DOHH2 (cell line): ENCODE data around the gene SYT7.

ENCODE experiments used
- H3F3A ChIP-seq: fragments of 200-600 bp; sonication (generic), shearing (Covaris generic); 2 replicates; pipeline ENCODE4 v1.6.0; 2016; ENCODE audit warnings: antibody characterized with exemption, mild to moderate bottlenecking; ENCODE audit not compliant: control insufficient read depth, insufficient read depth
- H3K27ac ChIP-seq: fragments of 200-600 bp; sonication (generic); 2 replicates; pipeline ENCODE4 v1.5.1; 2014; ENCODE audit warnings: low read depth, mild to moderate bottlenecking, low read length, moderate library complexity
- H3K27me3 ChIP-seq: fragments of 200-600 bp; sonication (generic); 2 replicates; pipeline ENCODE4 v1.6.1; 2014; ENCODE audit warnings: mild to moderate bottlenecking, low read length, mixed read lengths; ENCODE audit not compliant: control insufficient read depth
- H3K36me3 ChIP-seq: fragments of 200-600 bp; sonication (generic); 2 replicates; pipeline ENCODE4 v1.6.1; 2014; ENCODE audit warnings: mild to moderate bottlenecking, low read length, moderate library complexity, mixed read lengths; ENCODE audit not compliant: control insufficient read depth
- H3K4me1 ChIP-seq: fragments of 200-600 bp; sonication (generic); 2 replicates; pipeline ENCODE4 v1.6.1; 2014; ENCODE audit warnings: mild to moderate bottlenecking, low read length, mixed read lengths; ENCODE audit not compliant: control insufficient read depth
- H3K4me2 ChIP-seq: fragments of 200-600 bp; sonication (generic); 2 replicates; pipeline ENCODE4 v1.6.0; 2014; ENCODE audit warnings: mild to moderate bottlenecking, low read length, moderate library complexity
- H3K4me3 ChIP-seq: fragments of 200-600 bp; sonication (generic); 2 replicates; pipeline ENCODE4 v1.5.1; 2014; ENCODE audit warnings: mild to moderate bottlenecking, low read length, mixed read lengths
- H3K79me2 ChIP-seq: fragments of 200-600 bp; sonication (generic); 2 replicates; pipeline ENCODE4 v1.6.1; 2014; ENCODE audit warnings: mild to moderate bottlenecking, low read length, mixed read lengths; ENCODE audit not compliant: control insufficient read depth
- H3K9me2 ChIP-seq: fragments of 200-600 bp; sonication (generic); replicated peaks from 2 replicates; pipeline ENCODE4 v1.6.1; 2014; ENCODE audit warnings: mild to moderate bottlenecking, low read length, mixed read lengths; ENCODE audit not compliant: control insufficient read depth
- H3K9me3 ChIP-seq: fragments of 200-600 bp; sonication (generic); 2 replicates; pipeline ENCODE4 v1.6.1; 2014; ENCODE audit warnings: antibody characterized with exemption, low read length, mixed read lengths; ENCODE audit not compliant: control insufficient read depth, insufficient read depth
- H4K20me1 ChIP-seq: fragments of 200-600 bp; sonication (generic); 2 replicates; pipeline ENCODE4 v1.6.0; 2014; ENCODE audit warnings: low read depth, mild to moderate bottlenecking, antibody characterized with exemption, low read length, moderate library complexity; ENCODE audit not compliant: control insufficient read depth, insufficient read depth
- CTCF ChIP-seq: fragments of 200-600 bp; sonication (generic); IDR thresholded peaks from one replicate; pipeline ENCODE4 v1.5.1; 2014; ENCODE audit warnings: antibody characterized with exemption, mild to moderate bottlenecking, low read depth, low read length; ENCODE audit not compliant: poor library complexity, severe bottlenecking
- EZH2phosphoT487 ChIP-seq: fragments of 200-600 bp; sonication (generic); IDR thresholded peaks from 2 replicates; pipeline ENCODE4 v1.6.1; 2017; ENCODE audit warnings: borderline replicate concordance, mild to moderate bottlenecking, antibody characterized with exemption, low read length, moderate library complexity, mixed read lengths

SYT7 gene

GRCh38 chr11:61486779-61487178, 94.1 kb downstream of the SYT7 start:
- H3K4me1 ChIP-seq: no peaks in the 10 kb centered on the region
- TF ChIP-seq CTCF (no peak), EZH2phosphoT487 (no peak)
- no peaks in the 10 kb centered on the region for H3K9me2 ChIP-seq
- H3K27me3 ChIP-seq: no peaks in the 10 kb centered on the region
- no peaks in the 10 kb centered on the region for H3K79me2 ChIP-seq
- no peaks in the 10 kb centered on the region for H4K20me1 ChIP-seq
- no peaks in the 10 kb centered on the region for H3K36me3 ChIP-seq
- H3K4me3 ChIP-seq: no peak overlapping the region
- no peak overlapping the region for H3K4me2 ChIP-seq
- no peaks in the 10 kb centered on the region for H3F3A ChIP-seq
- no peaks in the 10 kb centered on the region for H3K9me3 ChIP-seq
- no peak overlapping the region for H3K27ac ChIP-seq

DNA sequence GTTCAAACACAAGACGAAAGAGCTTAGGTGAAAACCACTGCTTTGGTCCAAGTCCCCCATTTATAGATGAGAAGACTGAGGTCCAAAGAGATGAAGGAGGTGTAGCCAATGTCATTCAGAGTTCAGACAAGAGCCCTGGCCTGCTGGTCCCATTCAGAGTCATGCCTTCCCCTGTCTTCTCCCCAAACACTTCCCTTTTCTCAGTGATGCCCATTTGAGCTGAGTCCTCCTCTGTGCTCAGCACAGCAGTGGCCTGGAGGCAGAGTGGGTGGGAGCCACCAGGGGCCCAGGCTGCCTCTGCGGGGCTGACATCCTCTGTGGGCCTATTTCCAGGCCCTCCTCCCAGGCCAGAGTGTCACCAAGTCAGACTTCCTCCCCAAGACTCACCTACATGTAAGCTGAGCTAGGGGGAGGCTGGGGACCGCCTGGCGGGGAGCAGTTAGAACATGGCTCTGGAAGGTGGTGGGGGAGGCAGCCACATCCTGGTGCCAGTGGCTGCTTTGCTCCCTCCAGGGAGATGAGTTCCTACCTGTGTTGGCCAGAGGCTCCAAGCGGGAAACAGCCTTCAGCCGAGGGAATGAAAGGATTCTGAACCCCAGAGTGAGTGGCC, 94.8 kb downstream of the SYT7 start:
- Histone ChIP-seq H3K27me3 (no peaks in the 10 kb centered on the region), H3K9me3 (no peaks in the 10 kb centered on the region), H3F3A (no peaks in the 10 kb centered on the region), H3K9me2 (no peaks in the 10 kb centered on the region), H4K20me1 (no peaks in the 10 kb centered on the region), H3K79me2 (no peaks in the 10 kb centered on the region), H3K4me2 (no peak overlapping the region), H3K4me3 (no peak overlapping the region), H3K27ac (no peak overlapping the region), H3K36me3 (no peaks in the 10 kb centered on the region), H3K4me1 (no peaks in the 10 kb centered on the region)
- TF ChIP-seq CTCF (no peak), EZH2phosphoT487 (no peak)

DNA sequence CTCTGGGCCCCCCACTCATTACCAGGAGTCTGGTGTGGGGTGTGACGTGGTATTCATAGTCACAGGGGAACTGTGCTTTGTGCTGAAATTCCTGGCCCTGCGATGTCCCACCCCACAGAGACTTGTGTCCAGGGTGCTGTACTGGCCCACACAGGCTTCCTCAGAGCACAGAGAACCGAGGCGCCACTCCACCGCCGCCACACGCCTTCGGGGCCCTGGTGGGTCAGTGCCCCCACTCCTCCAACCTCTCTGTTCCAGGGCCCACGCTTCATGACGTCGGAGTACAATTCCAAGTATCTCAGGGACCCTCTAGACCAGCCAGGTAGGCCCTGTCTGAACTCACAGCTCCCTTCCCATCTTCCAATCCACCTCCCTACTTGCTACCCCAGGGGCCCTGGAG, 95.8 kb downstream of the SYT7 start:
- Histone ChIP-seq H3K9me2 (no peaks in the 10 kb centered on the region), H3K36me3 (no peaks in the 10 kb centered on the region), H3K79me2 (no peaks in the 10 kb centered on the region), H3K27ac (no peak overlapping the region), H4K20me1 (no peaks in the 10 kb centered on the region), H3K4me3 (no peak overlapping the region), H3K27me3 (peaks cover 5% of the 10 kb centered on the region; the same call in 1 of the 2 replicates), H3F3A (no peaks in the 10 kb centered on the region), H3K4me1 (no peaks in the 10 kb centered on the region), H3K9me3 (no peaks in the 10 kb centered on the region), H3K4me2 (no peak overlapping the region)
- TF ChIP-seq EZH2phosphoT487: no peak
- no peak for TF ChIP-seq CTCF
